HG02973 (cell line): ENCODE results near the gene RNF19B.

Experiments
- ATAC-seq: cut with Tn5 transposase; IDR thresholded peaks from one replicate; pipeline ENCODE4 v1.9.1; 2021; ENCODE audit warnings: moderate library complexity; ENCODE audit not compliant: unreplicated experiment

The RNF19B gene

GRCh38 chr1:32903991-32904785 lies 60.4 kb downstream of the RNF19B start:
- no peak for ATAC-seq

GRCh38 chr1:32902535-32902920 lies 62.1 kb downstream of the RNF19B start:
- no peak for ATAC-seq

GRCh38 chr1:32901823-32902534 lies 62.6 kb downstream of the RNF19B start:
- ATAC-seq: no peak

GRCh38 chr1:32900956-32901822 lies 63.4 kb downstream of the RNF19B start, which contains the start of gene TMEM54:
TMEM54 (minus strand) TSS chr1:32901389; CDS start chr1:32901238, 151 bp downstream.
- no peak for ATAC-seq

- no peak for ATAC-seq
Measured at GRCh38 chr1:32900371-32900955, 64.1 kb downstream of the RNF19B start.

GRCh38 chr1:32899586-32900296 lies 64.9 kb downstream of the RNF19B start:
- no peak for ATAC-seq

- no peak for ATAC-seq
Measured at GRCh38 chr1:32898958-32899357, 65.7 kb downstream of the RNF19B start.

- ATAC-seq: no peak
Measured at GRCh38 chr1:32898056-32898455, 66.6 kb downstream of the RNF19B start.

- no peak for ATAC-seq
Measured at GRCh38 chr1:32897082-32898049, 67.2 kb downstream of the RNF19B start.

GRCh38 chr1:32896451-32896850 lies 68.2 kb downstream of the RNF19B start:
- no peak for ATAC-seq

- no peak for ATAC-seq
Measured at GRCh38 chr1:32895325-32896215, 69.0 kb downstream of the RNF19B start.

- no peak for ATAC-seq
Measured at GRCh38 chr1:32894681-32895080, 69.9 kb downstream of the RNF19B start.

- ATAC-seq: no peak
Measured at GRCh38 chr1:32894019-32894600, 70.5 kb downstream of the RNF19B start.

- ATAC-seq: no peak
Measured at GRCh38 chr1:32893198-32894018, 71.2 kb downstream of the RNF19B start.

- ATAC-seq: no peak
Measured at GRCh38 chr1:32892368-32893197, 72.0 kb downstream of the RNF19B start.

- no peak for ATAC-seq
Measured at GRCh38 chr1:32891630-32892029, 73.0 kb downstream of the RNF19B start.
